Esophagus (tissue), 2 donors: ENCODE data around the gene BTBD8. TPM values are rescaled to one million over a fixed set of nuclear protein-coding genes. Genes with fewer than 3 reads are reported as not detected.

Experiments
- H3K27ac ChIP-seq, 2 donors: one replicate each; pipeline ENCODE4 v1.5.1; 2013; ENCODE audit warnings: low read depth in 2 of 2, mild to moderate bottlenecking in 2 of 2, inconsistent platforms in 1 of 2, low read length in 1 of 2, moderate library complexity in 1 of 2
- H3K27me3 ChIP-seq, 2 donors: one replicate each; pipeline ENCODE4 v1.6.1; 2013; ENCODE audit warnings: low read length in 2 of 2, control low read depth in 1 of 2, mild to moderate bottlenecking in 1 of 2; ENCODE audit not compliant: insufficient read depth in 2 of 2, control insufficient read depth in 1 of 2
- H3K36me3 ChIP-seq, 2 donors: one replicate each; pipeline ENCODE4 v1.6.1; 2013; ENCODE audit warnings: low read length in 1 of 2; ENCODE audit not compliant: control insufficient read depth in 2 of 2, insufficient read depth in 2 of 2
- H3K4me1 ChIP-seq, 2 donors: one replicate each; pipeline ENCODE4 v1.6.1; 2013; ENCODE audit warnings: low read length in 1 of 2; ENCODE audit not compliant: control insufficient read depth in 2 of 2, insufficient read depth in 2 of 2
- H3K4me3 ChIP-seq, 2 donors: one replicate each; pipeline ENCODE4 v1.5.1; 2013; ENCODE audit warnings: low read length in 2 of 2, mild to moderate bottlenecking in 2 of 2, low read depth in 1 of 2, moderate library complexity in 1 of 2
- H3K9me3 ChIP-seq, 2 donors: one replicate each; pipeline ENCODE4 v1.6.1; 2013; ENCODE audit warnings: mild to moderate bottlenecking in 2 of 2, low read depth in 1 of 2, low read length in 1 of 2, moderate library complexity in 1 of 2; ENCODE audit not compliant: control insufficient read depth in 2 of 2, insufficient read depth in 1 of 2
- WGBS, 2 donors: extraction: QIAGEN DNeasy Blood & Tissue Kit; methylation state at CpG; one replicate each; pipeline ENCODE4 v1.1.7; 2013; 5-methylcytosine and 5-hydroxymethylcytosine counted together
- polyA plus RNA-seq, 2 donors: library from polyadenylated mRNA; stranded (reverse); fragments of 200-250 nt; gene quantifications; one replicate each; pipeline ENCODE4 v1.2.3, GENCODE V29; 2013
- donor health status: healthy with polysubstance abuse.
- donor health status: Bipolar disorder and iron deficiency.

The BTBD8 gene
- polyA plus RNA-seq, 2 donors = 0.51 to 1.6 TPM

- no peaks in the 10 kb centered on the region for H3K9me3 ChIP-seq
- H3K27ac ChIP-seq = no peak overlapping the region
- no peaks in the 10 kb centered on the region for H3K36me3 ChIP-seq
- H3K27me3 ChIP-seq = no peaks in the 10 kb centered on the region
- H3K4me3 ChIP-seq = no peak overlapping the region
- WGBS, 2 donors = 78 to 79% methylated on average over 5 of the region's 5 CpGs
- no peaks in the 10 kb centered on the region for H3K4me1 ChIP-seq
These were observed 88.5 kb downstream of the BTBD8 start for GRCh38 chr1:92168657-92169056.

- WGBS, 2 donors = 94% methylated on average over 2 of the region's 2 CpGs
- Histone ChIP-seq H3K27me3 (no peaks in the 10 kb centered on the region), H3K9me3 (no peaks in the 10 kb centered on the region), H3K27ac (no peak overlapping the region), H3K4me3 (no peak overlapping the region), H3K4me1 (no peaks in the 10 kb centered on the region), H3K36me3 (no peaks in the 10 kb centered on the region)
These were observed 89.3 kb downstream of the BTBD8 start for GRCh38 chr1:92169214-92170005.

GRCh38 chr1:92184632-92185031 is 104.5 kb downstream of the BTBD8 start:
- H3K4me1 ChIP-seq = no peaks in the 10 kb centered on the region
- no peaks in the 10 kb centered on the region for H3K9me3 ChIP-seq
- WGBS, 2 donors = 93 to 95% methylated on average over 1 of the region's 1 CpG
- no peaks in the 10 kb centered on the region for H3K27me3 ChIP-seq
- no peak overlapping the region for H3K27ac ChIP-seq
- peaks cover 0 to 3% of the 10 kb centered on the region in 2 donors for H3K36me3 ChIP-seq
- no peak overlapping the region for H3K4me3 ChIP-seq

GRCh38 chr1:92186081-92186480 is 105.9 kb downstream of the BTBD8 start:
- Histone ChIP-seq H3K4me1 (no peaks in the 10 kb centered on the region), H3K27ac (no peak overlapping the region), H3K4me3 (no peak overlapping the region), H3K9me3 (no peaks in the 10 kb centered on the region), H3K36me3 (peaks cover 0 to 2% of the 10 kb centered on the region in 2 donors), H3K27me3 (no peaks in the 10 kb centered on the region)
- WGBS, 2 donors = 88 to 93% methylated on average over 1 of the region's 1 CpG

GRCh38 chr1:92188436-92189255 is 108.5 kb downstream of the BTBD8 start:
- H3K36me3 ChIP-seq = no peaks in the 10 kb centered on the region
- H3K9me3 ChIP-seq = no peaks in the 10 kb centered on the region
- H3K4me3 ChIP-seq = no peak overlapping the region
- H3K27ac ChIP-seq = no peak overlapping the region
- no peaks in the 10 kb centered on the region for H3K4me1 ChIP-seq
- no peaks in the 10 kb centered on the region for H3K27me3 ChIP-seq
- 75 to 79% methylated on average over 7 of the region's 7 CpGs for WGBS, 2 donors

- Histone ChIP-seq H3K4me1 (no peaks in the 10 kb centered on the region), H3K4me3 (no peak overlapping the region)
- 88 to 90% methylated on average over 2 of the region's 2 CpGs for WGBS, 2 donors
These were observed 111.6 kb downstream of the BTBD8 start for GRCh38 chr1:92191726-92192125.

GRCh38 chr1:92192246-92192645 is 112.1 kb downstream of the BTBD8 start:
- no peaks in the 10 kb centered on the region for H3K4me1 ChIP-seq
- WGBS, 2 donors = 86 to 91% methylated on average over 9 of the region's 9 CpGs

More at GRCh38 chr1:92191726-92192125, 111.6 kb downstream of the BTBD8 start:
- no peaks in the 10 kb centered on the region for H3K9me3 ChIP-seq
- no peak overlapping the region for H3K27ac ChIP-seq
- no peaks in the 10 kb centered on the region for H3K36me3 ChIP-seq
- no peaks in the 10 kb centered on the region for H3K27me3 ChIP-seq

GRCh38 chr1:92194511-92194910 is 114.4 kb downstream of the BTBD8 start:
- no peaks in the 10 kb centered on the region for H3K36me3 ChIP-seq
- no peaks in the 10 kb centered on the region for H3K9me3 ChIP-seq
- 80 to 85% methylated on average over 1 of the region's 1 CpG for WGBS, 2 donors
- H3K4me1 ChIP-seq = no peaks in the 10 kb centered on the region
- no peak overlapping the region for H3K4me3 ChIP-seq
- H3K27ac ChIP-seq = no peak overlapping the region
- no peaks in the 10 kb centered on the region for H3K27me3 ChIP-seq

More at GRCh38 chr1:92192246-92192645, 112.1 kb downstream of the BTBD8 start:
- H3K9me3 ChIP-seq = no peaks in the 10 kb centered on the region
- H3K4me3 ChIP-seq = no peak overlapping the region
- no peaks in the 10 kb centered on the region for H3K36me3 ChIP-seq
- no peaks in the 10 kb centered on the region for H3K27me3 ChIP-seq
- H3K27ac ChIP-seq = no peak overlapping the region

- Histone ChIP-seq H3K36me3 (no peaks in the 10 kb centered on the region), H3K4me1 (no peaks in the 10 kb centered on the region), H3K4me3 (no peak overlapping the region), H3K27ac (no peak overlapping the region), H3K9me3 (no peaks in the 10 kb centered on the region), H3K27me3 (no peaks in the 10 kb centered on the region)
- WGBS, 2 donors = 77 to 78% methylated on average over 5 of the region's 5 CpGs
These were observed 121.8 kb downstream of the BTBD8 start for GRCh38 chr1:92201973-92202372.
